Small intestine (tissue), 7 donors: ENCODE results near the gene CD38. TPM values are rescaled to one million over a fixed set of nuclear protein-coding genes. Genes with fewer than 3 reads are reported as not detected.

ENCODE experiments used
- DNase-seq, 2 donors: peaks; one replicate each; pipeline versions ENCODE4 v3.0.0 to v3.0.0-alpha.2; 2013
- FAIRE-seq: peaks from 2 replicates; lab custom pipeline; 2012; peaks lifted over from hg19 to GRCh38; lab: Jason Lieb, UNC
- H3K27ac ChIP-seq, 3 donors: one replicate each; pipeline ENCODE4 v1.5.1; 2013; ENCODE audit warnings: low read length in 2 of 3, mild to moderate bottlenecking in 2 of 3, control low read depth in 1 of 3, inconsistent platforms in 1 of 3, low read depth in 1 of 3, moderate library complexity in 1 of 3
- H3K27me3 ChIP-seq, 3 donors: one replicate each; pipeline ENCODE4 v1.6.1; 2013; ENCODE audit warnings: low read length in 3 of 3, inconsistent platforms in 1 of 3; ENCODE audit not compliant: control insufficient read depth in 3 of 3, insufficient read depth in 3 of 3
- H3K36me3 ChIP-seq, 3 donors: one replicate each; pipeline ENCODE4 v1.6.1; 2013; ENCODE audit warnings: low read length in 3 of 3, inconsistent platforms in 1 of 3, low read depth in 1 of 3, mild to moderate bottlenecking in 1 of 3, moderate library complexity in 1 of 3; ENCODE audit not compliant: control insufficient read depth in 3 of 3, insufficient read depth in 2 of 3
- H3K4me1 ChIP-seq, 3 donors: one replicate each; pipeline ENCODE4 v1.6.1; 2013; ENCODE audit warnings: low read length in 2 of 3, inconsistent platforms in 1 of 3, low read depth in 1 of 3, mild to moderate bottlenecking in 1 of 3, moderate library complexity in 1 of 3; ENCODE audit not compliant: control insufficient read depth in 3 of 3, insufficient read depth in 2 of 3
- H3K4me3 ChIP-seq, 3 donors: one replicate each; pipeline ENCODE4 v1.5.1; 2013; ENCODE audit warnings: low read length in 3 of 3, control low read depth in 1 of 3, inconsistent platforms in 1 of 3, low read depth in 1 of 3, mild to moderate bottlenecking in 1 of 3, moderate library complexity in 1 of 3
- H3K9me3 ChIP-seq, 2 donors: one replicate each; pipeline ENCODE4 v1.6.1; 2013; ENCODE audit warnings: low read depth in 1 of 2, low read length in 1 of 2; ENCODE audit not compliant: control insufficient read depth in 2 of 2, insufficient read depth in 1 of 2
- WGBS, 3 donors: extraction: QIAGEN DNeasy Blood & Tissue Kit; methylation state at CpG; one replicate each; pipeline ENCODE4 v1.1.7; 2013; 5-methylcytosine and 5-hydroxymethylcytosine counted together
- polyA plus RNA-seq, 4 donors: library from polyadenylated mRNA; stranded (reverse) in 3 of 4; unstranded in 1 of 4; fragments of 200-250 nt in 3 of 4; fragments of 120-200 nt in 1 of 4; gene quantifications; one replicate each; pipeline versions ENCODE4 v1.2.1 to v1.2.3, GENCODE V29; 2013
- donor health status: healthy with polysubstance abuse.
- donor health status: control.
- donor health status: control.
- donor health status: Bipolar disorder and iron deficiency.
- donor health status: healthy.

CD38 gene
- polyA plus RNA-seq, 4 donors, result under 0.01 to 2.7 (median 2.1) TPM

DNA sequence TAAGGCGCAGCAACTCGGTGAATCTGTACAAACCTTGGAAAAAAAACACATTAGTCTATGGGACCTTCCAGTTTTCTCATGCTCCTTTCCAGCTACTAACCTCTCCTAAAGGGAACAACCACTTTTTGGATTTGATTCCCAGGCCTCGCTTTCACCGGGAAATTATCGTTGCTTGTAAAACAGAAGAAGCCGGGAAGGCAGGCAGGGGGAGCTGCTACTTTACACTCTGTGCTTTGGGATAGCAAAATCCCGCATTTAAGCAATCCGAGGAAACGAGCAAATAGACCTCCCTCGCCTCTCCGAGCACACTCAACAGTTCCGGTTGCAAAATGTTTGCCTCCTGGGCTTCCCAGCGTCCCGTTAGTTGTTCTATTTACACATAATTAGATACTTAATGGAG, 1.2 kb downstream of the CD38 start:
- Histone ChIP-seq H3K4me3 (peak overlapping the region; percentile 42 to 74 (median 61)), H3K27me3 (peaks cover 0 to 24% (median 0%) of the 10 kb centered on the region in 3 donors), H3K36me3 (no peaks in the 10 kb centered on the region), H3K4me1 (peaks cover 0 to 5% (median 3%) of the 10 kb centered on the region in 3 donors), H3K9me3 (no peaks in the 10 kb centered on the region), H3K27ac (peak overlapping the region in 1 of 3 donors; percentile 80)
- no peak for FAIRE-seq
- 0% methylated on average over 14 of the region's 14 CpGs for WGBS, 3 donors
- peak in 1 of 2 donors; percentile 33 for DNase-seq

DNA sequence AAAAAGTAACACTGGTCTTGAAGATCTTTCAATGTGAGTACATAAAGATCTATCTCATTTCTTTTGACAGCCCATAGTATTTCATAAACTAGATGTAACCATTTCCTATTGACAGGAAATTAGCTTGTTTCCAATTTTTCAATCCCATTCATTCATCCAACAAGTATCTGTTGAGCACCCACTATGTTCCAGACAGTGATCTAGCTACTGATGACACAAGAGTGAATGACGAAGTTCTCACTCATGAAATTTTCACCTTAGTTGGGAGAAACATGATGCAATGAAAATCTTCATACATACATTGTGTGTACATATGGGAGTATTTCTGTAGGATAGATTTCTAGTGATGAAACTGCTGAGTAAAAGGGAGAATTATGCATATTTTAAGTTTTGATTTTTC, 1.7 kb downstream of the CD38 start:
- Histone ChIP-seq H3K4me3 (no peak overlapping the region), H3K9me3 (no peaks in the 10 kb centered on the region), H3K27me3 (peaks cover 0 to 24% (median 0%) of the 10 kb centered on the region in 3 donors), H3K4me1 (peaks cover 0 to 5% (median 3%) of the 10 kb centered on the region in 3 donors), H3K36me3 (no peaks in the 10 kb centered on the region), H3K27ac (no peak overlapping the region)
- DNase-seq, result no peak
- no peak for FAIRE-seq
- WGBS, 3 donors, result 77 to 78% (median 77%) methylated on average over 1 of the region's 1 CpG

DNA sequence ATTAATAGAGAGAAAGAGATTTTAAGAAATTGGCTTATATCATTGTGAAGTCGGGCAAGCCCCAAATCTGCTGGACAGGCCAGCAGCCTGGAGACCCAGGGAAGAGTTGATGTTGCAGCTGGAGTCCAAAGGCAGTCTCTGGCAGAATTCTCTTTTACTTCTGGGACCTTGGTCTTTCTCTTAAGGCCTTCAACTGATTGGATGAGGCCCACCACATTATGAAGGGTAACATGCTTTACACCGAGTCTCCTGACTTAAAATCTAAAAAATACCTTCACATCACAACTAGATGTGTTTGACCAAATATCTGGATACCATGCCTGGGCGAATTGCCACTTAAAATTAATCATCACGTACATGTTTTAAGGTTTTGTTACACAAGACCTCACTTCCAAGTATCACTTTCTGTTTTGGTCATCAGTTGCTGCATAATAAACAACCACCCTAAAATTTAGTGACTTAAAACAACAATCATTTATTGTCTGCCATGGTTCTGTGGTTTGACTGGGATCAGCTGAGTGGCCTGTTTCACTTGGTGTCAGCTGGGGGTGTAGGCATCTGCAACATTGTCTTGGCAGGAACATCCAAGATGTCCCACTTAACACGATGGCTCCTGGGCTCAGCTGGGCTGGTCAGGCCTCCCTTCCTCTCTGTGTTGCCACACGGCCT, 3.4 kb downstream of the CD38 start:
- Histone ChIP-seq H3K9me3 (peaks cover 0 to 2% of the 10 kb centered on the region in 2 donors), H3K27ac (peak overlapping the region in 1 of 3 donors; percentile 69), H3K4me1 (peaks cover 0 to 5% (median 3%) of the 10 kb centered on the region in 3 donors), H3K27me3 (peaks cover 0 to 24% (median 0%) of the 10 kb centered on the region in 3 donors), H3K4me3 (no peak overlapping the region), H3K36me3 (no peaks in the 10 kb centered on the region)
- DNase-seq (no peak), FAIRE-seq (no peak)
- 62 to 81% (median 63%) methylated on average over 6 of the region's 6 CpGs for WGBS, 3 donors

DNA sequence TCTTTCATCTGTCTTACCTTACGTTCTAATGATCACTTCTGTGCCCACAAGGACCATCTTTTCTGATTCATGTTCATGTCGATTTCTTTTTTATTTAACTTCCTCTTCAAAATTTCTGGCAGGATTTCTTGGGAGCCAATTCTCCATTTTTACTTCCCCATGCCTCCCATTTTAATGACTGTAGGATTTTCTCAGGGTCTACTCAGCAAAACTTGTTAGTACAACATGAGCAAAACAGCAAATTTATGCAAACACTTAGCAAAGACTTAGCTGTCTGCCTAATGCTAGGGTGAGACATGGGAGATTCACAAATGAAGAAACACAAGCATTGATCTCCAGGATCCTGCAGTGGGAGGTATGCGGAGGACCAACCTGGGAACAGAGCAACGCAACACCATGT, 5.5 kb downstream of the CD38 start:
- Histone ChIP-seq H3K27me3 (peaks cover 0 to 11% (median 0%) of the 10 kb centered on the region in 3 donors), H3K36me3 (no peaks in the 10 kb centered on the region), H3K27ac (no peak overlapping the region), H3K9me3 (peaks cover 0 to 15% of the 10 kb centered on the region in 2 donors), H3K4me1 (peaks cover 3 to 5% (median 4%) of the 10 kb centered on the region in 3 donors), H3K4me3 (no peak overlapping the region)
- WGBS, 3 donors, result 85 to 88% (median 85%) methylated on average over 4 of the region's 4 CpGs
- FAIRE-seq (no peak), DNase-seq (no peak)

DNA sequence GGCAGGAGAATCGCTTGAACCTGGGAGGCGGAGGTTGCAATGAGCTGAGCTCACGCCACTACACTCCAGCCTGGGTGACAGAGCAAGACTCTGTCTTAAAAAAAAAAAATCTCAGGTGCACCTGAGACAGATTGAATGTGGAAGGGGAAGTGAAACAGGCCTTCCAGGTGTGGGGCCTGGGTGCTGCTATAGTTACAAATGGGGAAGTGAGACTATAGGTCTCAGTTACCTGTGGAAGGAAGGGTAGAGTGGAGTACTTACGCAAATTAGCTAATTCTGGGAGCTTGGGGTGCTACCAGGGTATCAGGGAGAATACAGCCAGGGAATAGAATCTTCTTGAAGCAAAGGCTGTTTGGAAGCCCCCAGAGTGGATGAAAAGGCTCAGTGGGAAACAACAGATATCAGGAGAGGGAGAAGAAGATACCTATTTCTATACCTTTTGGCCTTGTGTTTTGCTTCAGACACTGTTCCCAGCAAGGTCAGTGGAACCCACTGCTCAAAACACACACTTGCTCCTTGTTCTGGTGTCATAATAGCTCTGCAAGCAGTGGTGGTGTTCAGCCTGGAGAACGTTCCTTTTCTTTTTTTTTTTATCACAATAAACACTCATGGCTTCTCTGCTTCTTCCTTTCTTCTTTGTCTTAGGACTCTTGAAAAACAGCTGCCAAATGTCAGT, 7.0 kb downstream of the CD38 start:
- H3K4me3 ChIP-seq, result no peak overlapping the region
- H3K27me3 ChIP-seq, result peaks cover 0 to 2% (median 0%) of the 10 kb centered on the region in 3 donors
- FAIRE-seq (no peak), DNase-seq (no peak)
- H3K4me1 ChIP-seq, result peaks cover 0 to 4% (median 3%) of the 10 kb centered on the region in 3 donors
- no peaks in the 10 kb centered on the region for H3K36me3 ChIP-seq
- no peak overlapping the region for H3K27ac ChIP-seq
- 76 to 88% (median 84%) methylated on average over 5 of the region's 5 CpGs for WGBS, 3 donors
- peaks cover 0 to 15% of the 10 kb centered on the region in 2 donors for H3K9me3 ChIP-seq

DNA sequence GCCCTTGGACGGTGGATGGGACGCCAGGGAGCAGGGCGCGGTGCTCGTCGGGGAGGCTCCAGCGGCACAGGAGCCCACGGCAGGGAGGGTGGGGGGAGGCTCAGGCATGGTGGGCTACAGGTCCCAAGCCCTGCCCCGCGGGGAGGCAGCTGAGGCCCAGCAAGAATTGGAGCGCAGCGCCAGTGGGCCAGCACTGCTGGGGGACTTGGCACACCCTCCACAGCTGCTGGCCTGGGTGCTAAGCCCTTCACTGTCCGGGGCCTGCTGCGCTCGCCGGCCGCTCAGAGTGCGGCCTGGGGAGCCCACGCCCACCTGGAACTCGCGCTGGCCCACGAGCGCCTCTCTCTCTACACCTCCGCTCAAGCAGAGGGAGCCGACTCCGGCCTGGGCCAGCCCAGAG, 8.6 kb downstream of the CD38 start:
- Histone ChIP-seq H3K9me3 (peaks cover 0 to 15% of the 10 kb centered on the region in 2 donors), H3K27me3 (peaks cover 0 to 2% (median 0%) of the 10 kb centered on the region in 3 donors), H3K36me3 (no peaks in the 10 kb centered on the region), H3K4me3 (no peak overlapping the region), H3K27ac (no peak overlapping the region), H3K4me1 (peaks cover 0 to 4% (median 3%) of the 10 kb centered on the region in 3 donors)
- FAIRE-seq, result no peak
- DNase-seq, result no peak
- WGBS, 3 donors, result 97 to 98% (median 97%) methylated on average over 24 to 26 of the region's 26 CpGs

DNA sequence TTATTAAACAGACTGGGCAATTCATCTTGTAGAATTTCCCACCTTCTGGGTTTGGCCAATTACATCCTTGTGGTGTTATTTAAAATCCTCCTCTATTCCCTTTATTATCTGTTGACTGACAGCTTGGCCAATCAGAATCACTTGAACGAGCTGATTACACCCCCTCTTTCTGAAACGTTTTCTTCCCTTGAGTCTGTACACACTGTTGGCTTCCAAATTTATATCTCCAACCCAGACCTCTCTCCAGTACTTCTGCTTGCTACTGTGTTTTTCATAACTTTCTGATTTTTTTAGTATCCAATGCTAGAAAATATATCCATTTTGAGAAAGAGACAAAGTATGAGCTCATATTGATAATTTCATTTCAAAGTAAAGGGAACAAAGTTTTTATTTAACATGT, 14.8 kb downstream of the CD38 start:
- H3K4me1 ChIP-seq, result peaks cover 0 to 4% (median 0%) of the 10 kb centered on the region in 3 donors
- no peak overlapping the region for H3K4me3 ChIP-seq
- H3K27ac ChIP-seq, result no peak overlapping the region
- H3K27me3 ChIP-seq, result peaks cover 0 to under 1% (median 0%) of the 10 kb centered on the region in 3 donors
- 27 to 36% (median 30%) methylated on average over 2 of the region's 2 CpGs for WGBS, 3 donors
- H3K36me3 ChIP-seq, result peaks cover 0 to 2% (median 0%) of the 10 kb centered on the region in 3 donors
- DNase-seq (no peak), FAIRE-seq (no peak)
- H3K9me3 ChIP-seq, result no peaks in the 10 kb centered on the region

DNA sequence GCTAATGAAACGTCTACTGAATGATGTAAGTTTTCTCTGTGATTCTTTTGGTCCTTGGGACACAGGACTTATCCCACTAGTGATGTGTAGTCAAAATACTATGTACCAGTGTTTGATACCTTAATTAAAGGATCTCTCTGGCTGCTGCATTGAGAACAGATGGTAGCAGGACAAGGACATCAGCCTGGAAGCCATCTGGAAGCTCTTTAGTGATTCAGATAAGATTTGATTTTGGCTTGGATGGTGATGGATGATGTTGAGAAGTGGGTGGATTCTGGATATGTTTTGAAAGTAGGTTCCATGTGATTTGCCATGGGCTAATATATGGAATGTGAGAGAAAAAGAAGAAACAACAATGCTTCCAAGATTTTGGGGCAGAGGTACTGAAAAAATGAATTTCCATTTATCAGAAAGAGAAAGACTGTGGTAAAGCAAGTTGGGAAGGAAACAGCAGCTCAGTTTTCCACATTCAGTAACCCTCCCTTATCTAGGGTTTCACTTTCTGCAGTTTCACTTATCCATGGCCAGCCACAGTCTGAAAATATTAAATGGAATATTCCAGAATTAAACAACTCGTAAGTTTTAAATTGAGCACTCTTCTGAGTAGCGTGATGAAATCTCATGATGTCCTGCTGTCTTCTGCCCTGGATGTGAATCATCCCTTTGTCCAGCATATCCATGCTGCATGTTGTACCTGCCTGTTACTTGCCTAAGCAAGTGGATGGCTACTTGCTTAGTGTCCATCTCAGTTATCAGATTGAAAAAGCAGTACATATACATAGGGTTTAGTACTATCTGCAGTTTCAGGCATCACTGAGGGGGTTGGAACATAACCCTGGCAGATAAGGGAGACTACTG, 15.6 kb downstream of the CD38 start:
- FAIRE-seq, result no peak
- DNase-seq, result no peak
- Histone ChIP-seq H3K36me3 (peaks cover 0 to 2% (median 0%) of the 10 kb centered on the region in 3 donors), H3K9me3 (no peaks in the 10 kb centered on the region), H3K4me3 (no peak overlapping the region), H3K27me3 (peaks cover 0 to 5% (median 0%) of the 10 kb centered on the region in 3 donors), H3K27ac (no peak overlapping the region), H3K4me1 (no peaks in the 10 kb centered on the region)
- 75 to 92% (median 85%) methylated on average over 3 of the region's 3 CpGs for WGBS, 3 donors
